Keratinocyte (primary cell): ENCODE data around the gene GALNT3. TPM values are rescaled to one million over a fixed set of nuclear protein-coding genes. Genes with fewer than 3 reads are reported as not detected.

ENCODE experiments used
- DNase-seq: peaks from one replicate; pipeline ENCODE4 v3.0.0-alpha.2; 2011; ENCODE audit warnings: low read depth, missing footprints, low spot score
- FAIRE-seq: peaks from 2 replicates; lab custom pipeline; 2011; peaks lifted over from hg19 to GRCh38; lab: Jason Lieb, UNC
- H2AFZ ChIP-seq: 2 replicates; pipeline ENCODE4 v1.6.0; 2012; ENCODE audit warnings: low read length, control low read depth, inconsistent platforms; ENCODE audit not compliant: control insufficient read depth
- H3K27ac ChIP-seq: 2 replicates; pipeline ENCODE4 v1.5.1; 2011; ENCODE audit warnings: low read length; ENCODE audit not compliant: control insufficient read depth, insufficient read depth
- H3K27me3 ChIP-seq: 3 replicates; pipeline ENCODE4 v1.6.0; 2011; ENCODE audit warnings: low read length; ENCODE audit not compliant: control insufficient read depth, insufficient read depth; ENCODE audit errors: extremely low read depth
- H3K36me3 ChIP-seq, 2 experiments: 2 replicates in 1 of 2; 3 replicates in 1 of 2; pipeline ENCODE4 v1.5.1; 2011; ENCODE audit warnings: low read length in 2 of 2, mild to moderate bottlenecking in 1 of 2; ENCODE audit not compliant: control insufficient read depth in 2 of 2, insufficient read depth in 2 of 2; ENCODE audit errors: extremely low read depth in 1 of 2
- H3K4me1 ChIP-seq: 3 replicates; pipeline ENCODE4 v1.5.1; 2011; ENCODE audit warnings: low read length; ENCODE audit not compliant: control insufficient read depth, insufficient read depth; ENCODE audit errors: extremely low read depth
- H3K4me2 ChIP-seq: 3 replicates; pipeline ENCODE4 v1.6.0; 2011; ENCODE audit warnings: low read depth, low read length; ENCODE audit not compliant: control insufficient read depth, insufficient read depth; ENCODE audit errors: extremely low read depth
- H3K4me3 ChIP-seq, 3 experiments: fragments of 200-600 bp in 1 of 3; sonication (generic) in 1 of 3; 2 replicates in 2 of 3; 3 replicates in 1 of 3; pipeline ENCODE4 v1.5.1; 2011 to 2016; ENCODE audit warnings: low read length in 3 of 3, mild to moderate bottlenecking in 3 of 3, control low read depth in 2 of 3, inconsistent platforms in 1 of 3, low read depth in 1 of 3, mixed read lengths in 1 of 3, mixed run types in 1 of 3, moderate library complexity in 1 of 3; ENCODE audit not compliant: control insufficient read depth in 2 of 3, insufficient read depth in 2 of 3; ENCODE audit errors: extremely low read depth in 1 of 3
- H3K79me2 ChIP-seq: 2 replicates; pipeline ENCODE4 v1.6.0; 2012; ENCODE audit warnings: low read length; ENCODE audit not compliant: control insufficient read depth, insufficient read depth
- H3K9ac ChIP-seq: 3 replicates; pipeline ENCODE4 v1.6.0; 2011; ENCODE audit warnings: low read length; ENCODE audit not compliant: control insufficient read depth, insufficient read depth; ENCODE audit errors: extremely low read depth
- H3K9me1 ChIP-seq: 3 replicates; pipeline ENCODE4 v1.6.0; 2011; ENCODE audit warnings: low read length; ENCODE audit not compliant: control insufficient read depth, insufficient read depth; ENCODE audit errors: extremely low read depth
- H3K9me3 ChIP-seq: 2 replicates; pipeline ENCODE4 v1.5.1; 2012; ENCODE audit warnings: low read depth, low read length; ENCODE audit not compliant: control insufficient read depth
- H4K20me1 ChIP-seq: 3 replicates; pipeline ENCODE4 v1.6.0; 2011; ENCODE audit warnings: low read length; ENCODE audit not compliant: control insufficient read depth, insufficient read depth; ENCODE audit errors: extremely low read depth
- EZH2 ChIP-seq: IDR thresholded peaks from one replicate; pipeline ENCODE4 v1.6.1; 2012; ENCODE audit warnings: inconsistent platforms, mild to moderate bottlenecking, low read length, moderate library complexity
- dilution Hi-C: fragments of 300-500 bp; cut with MboI; formaldehyde crosslinking; loops from one replicate; pipeline ENCODE4 v1.7.0; 2020; ENCODE audit warnings: low sequenced_read_pairs; ENCODE audit not compliant: extremely low pct_ligation_motif_present
- polyA minus RNA-seq, 3 experiments: library from RNA; depleted of rRNA, polyadenylated mRNA; stranded (reverse); fragments of >200 nt; gene quantifications; 1 replicate in 1 of 3; 2 replicates in 1 of 3; 3 replicates in 1 of 3; pipeline ENCODE4 v1.2.3, GENCODE V29; 2011
- polyA plus RNA-seq, 5 experiments: library from polyadenylated mRNA; depleted of rRNA in 3 of 5; stranded (reverse) in 3 of 5; stranded (forward) in 1 of 5; unstranded in 1 of 5; fragments of >200 nt; gene quantifications; 1 replicate in 1 of 5; 2 replicates in 3 of 5; 3 replicates in 1 of 5; pipeline versions ENCODE4 v1.2.1 to v1.2.3, GENCODE V29; 2011 to 2012; ENCODE audit warnings: missing spikeins in 2 of 5, low read depth in 1 of 5, low replicate concordance in 1 of 5
- TF ChIP-seq, protein P1 (sequence below), 3 experiments: IDR thresholded peaks in 1 of 3; conservative IDR thresholded peaks in 1 of 3; optimal IDR thresholded peaks in 1 of 3; 2 replicates in 2 of 3; 3 replicates in 1 of 3; pipeline versions ENCODE3 to v1.5.1; 2011; ENCODE audit warnings: low read length in 3 of 3, mild to moderate bottlenecking in 3 of 3, moderate library complexity in 2 of 3, control low read depth in 1 of 3, inconsistent platforms in 1 of 3; ENCODE audit not compliant: insufficient read depth in 2 of 3; ENCODE audit errors: extremely low read depth in 1 of 3

Gene GALNT3
- polyA plus RNA-seq (23.9 to 70.3 TPM (median 34.4 TPM) in 3 replicates), polyA minus RNA-seq (15.2 to 71.4 TPM (median 24.6 TPM) in 3 replicates)
- polyA plus RNA-seq (2011; ENCODE audit: low read depth) = 53.5 TPM
- 14.9 and 39.5 TPM in 2 replicates for polyA plus RNA-seq (2011; cell fraction: cytosol; rRNA removed)
- polyA plus RNA-seq (2011; cell fraction: nucleus; rRNA removed) = 40.5 and 68.6 TPM in 2 replicates
- polyA plus RNA-seq (2012; ENCODE audit: low replicate concordance) = 43.8 and 51.9 TPM in 2 replicates
- 78.8 TPM for polyA minus RNA-seq (2011; cell fraction: cytosol; rRNA and poly(A)+ RNA removed)
- polyA minus RNA-seq (2011; cell fraction: nucleus; rRNA and poly(A)+ RNA removed) = 78.8 and 86.1 TPM in 2 replicates

DNA sequence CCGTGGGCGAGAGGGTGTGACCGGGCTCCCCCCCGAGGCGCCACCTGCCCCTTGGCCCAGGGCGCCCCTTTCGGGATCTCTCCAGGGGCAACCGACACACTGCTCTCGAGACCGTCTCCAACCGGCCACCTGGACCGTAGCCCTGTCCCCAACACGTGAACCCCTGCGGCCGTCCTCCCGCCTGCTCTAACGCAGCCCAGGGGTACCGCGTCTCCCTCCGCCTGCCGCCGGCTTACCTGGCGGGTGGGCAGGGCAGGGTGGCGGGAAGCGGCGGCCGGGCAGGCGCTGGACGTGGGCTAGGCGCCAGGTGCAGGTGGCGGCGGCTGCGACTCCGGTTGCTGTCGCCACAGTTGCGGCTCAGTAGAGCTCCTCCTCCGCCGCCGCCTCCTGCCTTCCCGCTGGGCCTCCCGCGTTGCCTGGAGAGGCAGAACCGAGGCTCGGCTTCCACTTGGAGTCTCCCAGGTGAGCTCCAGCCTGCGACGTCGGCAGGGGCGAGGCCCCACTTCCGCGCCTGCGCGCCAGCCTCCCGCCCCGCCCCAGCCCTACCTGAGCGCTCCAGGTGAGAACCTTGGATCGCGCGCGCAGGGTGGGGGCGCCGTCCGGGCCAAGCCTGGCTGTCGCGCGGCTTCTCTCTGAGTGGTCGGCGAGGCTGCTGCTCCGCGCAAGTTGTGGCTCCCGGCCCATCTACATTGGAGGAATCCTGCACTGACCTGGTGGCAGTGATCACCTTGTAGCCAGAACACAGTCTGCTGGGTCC is at the start of gene GALNT3:
GALNT3 (minus strand) TSS at position 469 of the 757 bp plus-strand sequence. CDS start 23,547 bp downstream, outside the sequence.
- Histone ChIP-seq H3K9me3 (no peaks in the 10 kb centered on the region), H3K4me2 (peak within 1 kb of the TSS; percentile 99), H4K20me1 (no peaks in the 10 kb centered on the region), H3K27me3 (no peaks in the 10 kb centered on the region), H3K9ac (peak within 1 kb of the TSS; percentile 95), H3K9me1 (no peaks in the 10 kb centered on the region), H3K36me3 (peaks cover 2 to 4% of the 10 kb centered on the region in 2 experiments), H2AFZ (peak within 1 kb of the TSS; percentile 96), H3K27ac (peak within 1 kb of the TSS; percentile 97), H3K4me3 (peak within 1 kb of the TSS; percentile 90 to 99 (median 96)), H3K79me2 (peaks cover 48% of the 10 kb centered on the region), H3K4me1 (peaks cover 11% of the 10 kb centered on the region)
- TF ChIP-seq, protein P1, sequence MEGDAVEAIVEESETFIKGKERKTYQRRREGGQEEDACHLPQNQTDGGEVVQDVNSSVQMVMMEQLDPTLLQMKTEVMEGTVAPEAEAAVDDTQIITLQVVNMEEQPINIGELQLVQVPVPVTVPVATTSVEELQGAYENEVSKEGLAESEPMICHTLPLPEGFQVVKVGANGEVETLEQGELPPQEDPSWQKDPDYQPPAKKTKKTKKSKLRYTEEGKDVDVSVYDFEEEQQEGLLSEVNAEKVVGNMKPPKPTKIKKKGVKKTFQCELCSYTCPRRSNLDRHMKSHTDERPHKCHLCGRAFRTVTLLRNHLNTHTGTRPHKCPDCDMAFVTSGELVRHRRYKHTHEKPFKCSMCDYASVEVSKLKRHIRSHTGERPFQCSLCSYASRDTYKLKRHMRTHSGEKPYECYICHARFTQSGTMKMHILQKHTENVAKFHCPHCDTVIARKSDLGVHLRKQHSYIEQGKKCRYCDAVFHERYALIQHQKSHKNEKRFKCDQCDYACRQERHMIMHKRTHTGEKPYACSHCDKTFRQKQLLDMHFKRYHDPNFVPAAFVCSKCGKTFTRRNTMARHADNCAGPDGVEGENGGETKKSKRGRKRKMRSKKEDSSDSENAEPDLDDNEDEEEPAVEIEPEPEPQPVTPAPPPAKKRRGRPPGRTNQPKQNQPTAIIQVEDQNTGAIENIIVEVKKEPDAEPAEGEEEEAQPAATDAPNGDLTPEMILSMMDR (optimal IDR thresholded peaks at IDR 0.05 in 1 of 3, IDR thresholded peaks at IDR 0.05 in 1 of 3, conservative IDR thresholded peaks at IDR 0.05 in 1 of 3; ENCODE audit: extremely low read depth in 1 of 3, insufficient read depth in 2 of 3, low read length in 3 of 3) = peak in 2 of 3 experiments; percentile 5 to 17
- TF ChIP-seq EZH2 = no peak
- FAIRE-seq = no peak
- no peak for DNase-seq
- dilution Hi-C loops = no loop called here

DNA sequence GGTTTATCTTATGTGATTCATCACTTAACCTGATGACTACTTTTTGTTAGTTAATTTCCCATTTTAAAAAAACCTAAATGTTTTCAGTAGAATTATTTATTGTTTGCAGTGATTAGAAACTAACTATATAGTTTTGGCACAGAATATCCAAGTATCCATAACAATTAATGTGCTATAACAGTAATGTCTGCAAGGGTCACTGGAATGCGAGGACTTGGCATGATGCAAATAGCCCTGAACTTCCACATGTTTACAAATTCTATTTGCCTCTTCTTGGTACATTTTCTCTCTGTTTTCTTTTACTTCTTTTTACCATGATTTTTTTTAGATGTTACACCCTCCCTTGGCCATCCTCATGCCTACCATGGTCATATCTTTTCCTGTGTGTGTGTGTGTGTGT is 49.3 kb upstream of the GALNT3 start:
- H3K4me1 ChIP-seq = no peaks in the 10 kb centered on the region
- DNase-seq = no peak
- no peaks in the 10 kb centered on the region for H4K20me1 ChIP-seq

More for the DNA sequence above, 49.3 kb upstream of the GALNT3 start:
- TF ChIP-seq EZH2 = no peak
- TF ChIP-seq, protein P1 (optimal IDR thresholded peaks at IDR 0.05 in 1 of 3, IDR thresholded peaks at IDR 0.05 in 1 of 3, conservative IDR thresholded peaks at IDR 0.05 in 1 of 3; ENCODE audit: extremely low read depth in 1 of 3, insufficient read depth in 2 of 3, low read length in 3 of 3) = no peak
- H3K9me1 ChIP-seq = no peaks in the 10 kb centered on the region
- H3K36me3 ChIP-seq = no peaks in the 10 kb centered on the region
- no peak overlapping the region for H2AFZ ChIP-seq
- no peak for FAIRE-seq
- no peak overlapping the region for H3K4me2 ChIP-seq
- H3K4me3 ChIP-seq = no peak overlapping the region
- dilution Hi-C loops = no loop called here
- H3K9me3 ChIP-seq = no peaks in the 10 kb centered on the region
- no peaks in the 10 kb centered on the region for H3K79me2 ChIP-seq
- no peaks in the 10 kb centered on the region for H3K27me3 ChIP-seq
- no peak overlapping the region for H3K9ac ChIP-seq
- no peak overlapping the region for H3K27ac ChIP-seq
